Measurements from ENCODE around the gene MMP27. TPM values are rescaled to one million over a fixed set of nuclear protein-coding genes. Genes with fewer than 3 reads are reported as not detected.
"Not testable (repeated sequence)": the region's sequence is repeated elsewhere in the genome, so short reads cannot be mapped to it uniquely, and the experiment has no call there.

MMP27 gene
- not detected in 2 replicates for total RNA-seq

DNA sequence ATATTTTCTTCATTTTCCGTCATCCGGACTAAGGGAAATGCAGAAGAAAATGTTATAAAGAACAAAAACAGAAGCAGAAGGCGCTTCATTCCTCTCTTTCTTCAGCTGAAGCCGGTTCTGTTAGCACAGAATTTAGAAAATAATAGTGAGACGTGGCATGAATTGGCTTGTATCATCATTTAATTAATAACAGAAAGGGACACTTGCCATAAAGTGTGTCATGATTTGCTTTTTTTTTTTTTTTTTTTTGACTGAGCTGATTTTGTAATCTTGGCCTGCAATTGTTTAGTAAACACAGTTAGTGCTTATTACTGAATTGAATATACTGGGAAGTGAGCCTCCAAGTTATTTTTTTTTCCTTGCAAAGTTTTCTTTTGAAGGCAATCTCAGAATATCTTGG, at the start of gene MMP27:
Gene MMP27 (minus strand): TSS at position 144 of the 400 bp plus-strand sequence. CDS start 55 bp downstream, at position 89.
- no peak within 1 kb of the TSS for H3K4me3 ChIP-seq (ENCODE audit: low read depth, low read length)
- TF ChIP-seq CTCF (conservative IDR thresholded peaks at IDR 0.05; ENCODE audit: low read depth, low read length) = no peak
- no peak for DNase-seq (ENCODE audit: low read depth)

DNA sequence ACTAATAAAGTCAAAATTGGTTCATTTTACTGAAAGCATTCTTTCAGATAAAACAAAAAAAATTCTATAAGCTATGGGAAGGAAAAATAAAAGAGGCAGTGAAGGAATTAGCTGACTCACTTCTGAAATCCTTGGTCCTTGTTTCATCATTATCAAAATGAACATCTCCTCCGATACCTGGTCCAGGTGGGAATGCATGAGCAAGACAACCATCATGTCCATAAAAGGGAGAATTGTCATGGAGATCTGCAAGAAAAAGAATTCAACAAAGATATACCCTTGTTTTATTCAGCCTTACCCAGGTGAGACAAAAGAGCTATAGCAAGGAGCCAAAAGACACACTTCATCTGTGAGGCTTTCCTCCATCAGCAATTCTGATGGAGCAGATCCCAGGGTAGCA, 47.7 kb upstream of the MMP27 start:
- DNase-seq (ENCODE audit: low read depth) = no peak
- TF ChIP-seq CTCF (conservative IDR thresholded peaks at IDR 0.05; ENCODE audit: low read depth, low read length) = no peak
- no peak overlapping the region for H3K4me3 ChIP-seq (ENCODE audit: low read depth, low read length)

- no peak overlapping the region for H3K4me3 ChIP-seq (ENCODE audit: low read depth, low read length)
- DNase-seq (ENCODE audit: low read depth) = no peak
- TF ChIP-seq CTCF (conservative IDR thresholded peaks at IDR 0.05; ENCODE audit: low read depth, low read length) = no peak
These were observed 46.1 kb upstream of the MMP27 start for GRCh38 chr11:102751673-102752072.

DNA sequence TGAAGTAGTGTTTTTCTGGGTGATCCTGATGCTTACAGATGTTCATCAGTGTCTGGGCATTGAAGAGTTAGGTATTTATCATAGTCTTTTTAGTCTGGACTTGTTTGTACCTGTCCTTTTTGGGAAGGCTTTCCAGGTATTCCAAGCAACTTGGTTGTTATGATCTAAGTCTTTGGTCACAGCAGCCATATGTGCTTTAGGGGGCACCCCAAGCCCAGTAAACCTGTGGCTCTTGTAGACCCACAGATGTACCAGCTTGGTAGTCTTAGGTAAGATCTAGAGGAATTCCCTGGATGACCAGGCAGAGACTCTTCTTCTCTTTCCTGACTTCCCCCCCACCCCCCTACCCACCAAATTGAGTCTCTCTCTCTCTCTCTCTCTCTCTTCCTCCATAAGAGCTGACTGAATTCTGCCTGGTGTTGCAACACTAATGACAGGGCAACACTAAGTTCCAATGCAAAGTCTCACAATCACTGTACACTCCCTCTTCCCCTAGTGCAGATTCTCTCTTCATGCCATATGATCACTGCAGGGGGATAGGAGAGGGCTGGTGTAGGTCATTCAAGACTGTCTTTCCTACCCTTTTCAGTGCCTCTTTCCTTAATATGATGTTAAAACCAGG, 43.6 kb upstream of the MMP27 start:
- H3K4me3 ChIP-seq (ENCODE audit: low read depth, low read length) = no peak overlapping the region
- no peak for DNase-seq (ENCODE audit: low read depth)
- no peak for TF ChIP-seq CTCF (conservative IDR thresholded peaks at IDR 0.05; ENCODE audit: low read depth, low read length)

GRCh38 chr11:102746746-102747578, 41.4 kb upstream of the MMP27 start:
- not testable (repeated sequence) for H3K4me3 ChIP-seq (ENCODE audit: low read depth, low read length); DNase-seq (ENCODE audit: low read depth)

DNA sequence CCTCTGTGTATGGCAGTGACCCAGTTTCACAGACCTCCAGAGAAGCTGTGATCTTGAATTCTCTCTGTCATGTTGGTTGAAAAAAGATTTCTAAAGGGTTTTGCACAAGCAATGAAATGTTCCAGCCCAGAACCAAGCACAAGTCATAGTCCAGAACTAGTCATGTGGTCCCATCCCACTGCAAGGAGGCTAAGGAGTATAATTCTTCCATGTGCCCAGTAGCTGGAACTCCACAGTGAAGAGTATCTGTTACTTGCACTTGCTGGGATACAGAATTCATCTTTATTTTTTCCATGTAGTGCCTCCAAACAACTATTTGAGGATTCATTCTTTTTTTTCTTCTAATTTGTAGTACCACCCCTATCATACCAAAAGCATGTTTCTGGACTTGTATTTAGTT, 29.1 kb upstream of the MMP27 start:
- no peak overlapping the region for H3K4me3 ChIP-seq (ENCODE audit: low read depth, low read length)
- no peak for TF ChIP-seq CTCF (conservative IDR thresholded peaks at IDR 0.05; ENCODE audit: low read depth, low read length)
- DNase-seq (ENCODE audit: low read depth) = no peak

DNA sequence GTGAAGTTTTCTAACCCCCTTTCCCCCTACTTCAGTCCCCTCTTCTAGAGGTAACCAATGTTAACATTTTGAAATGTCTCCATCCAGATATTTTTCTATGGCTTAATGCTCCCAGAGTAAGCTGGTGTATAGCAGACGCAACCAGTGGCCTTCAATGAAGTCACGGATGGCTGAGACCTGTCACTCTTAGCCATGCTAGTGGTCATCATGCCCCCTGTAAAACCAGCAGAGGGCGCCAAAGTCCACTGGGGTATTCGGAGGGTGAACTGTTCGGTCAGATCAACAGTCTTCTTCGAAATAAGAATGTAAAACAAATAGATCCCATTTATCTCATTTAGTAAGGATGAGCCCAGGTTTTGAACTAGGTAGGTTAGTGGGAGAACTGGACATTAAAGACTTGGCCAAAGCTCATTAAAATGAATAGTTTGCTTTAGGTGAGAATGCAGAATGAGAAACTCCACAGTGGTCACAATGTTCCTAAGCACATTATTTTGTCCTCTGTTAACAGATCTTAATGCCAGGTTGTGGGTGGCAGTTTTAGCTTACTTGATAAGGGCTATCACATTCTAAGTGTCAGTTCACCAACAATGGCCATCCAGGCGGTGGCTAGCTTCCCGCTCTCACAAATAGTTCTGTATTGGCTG, 27.8 kb upstream of the MMP27 start:
- peak; percentile 97 for TF ChIP-seq CTCF (conservative IDR thresholded peaks at IDR 0.05; ENCODE audit: low read depth, low read length)
- peak; percentile 26 for DNase-seq (ENCODE audit: low read depth)
- no peak overlapping the region for H3K4me3 ChIP-seq (ENCODE audit: low read depth, low read length)

DNA sequence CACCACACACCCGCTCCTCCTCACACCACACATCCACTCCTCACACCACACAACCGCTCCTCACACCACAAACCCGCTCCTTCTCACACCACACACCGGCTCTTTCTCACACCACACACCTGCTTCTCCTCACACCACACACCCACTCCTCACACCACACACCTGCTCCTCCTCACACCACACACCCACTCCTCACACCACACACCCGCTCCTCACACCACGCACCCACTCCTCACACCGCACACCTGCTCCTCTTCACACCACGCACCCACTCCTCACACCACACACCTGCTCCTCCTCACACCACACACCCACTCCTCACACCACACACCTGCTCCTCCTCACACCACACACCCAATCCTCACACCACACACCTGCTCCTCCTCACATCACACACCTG, 25.4 kb upstream of the MMP27 start:
- not testable (repeated sequence) for DNase-seq (ENCODE audit: low read depth); H3K4me3 ChIP-seq (ENCODE audit: low read depth, low read length)

Data from epithelial cell of proximal tubule (primary cell).